Activated CD8-positive, alpha-beta memory T cell treated with anti-CD3 and anti-CD28 coated beads, Interleukin-2, amount 50 U/mL, for 4 hours (primary cell): ENCODE data around the gene DHRS7B.
"Not testable (repeated sequence)": the region's sequence is repeated elsewhere in the genome, so short reads cannot be mapped to it uniquely, and the experiment has no call there.

Source experiments
- DNase-seq: peaks from one replicate; pipeline ENCODE4 v3.0.0-alpha.2; 2020

The DHRS7B gene

GRCh38 chr17:21108651-21109050, 18.1 kb upstream of the DHRS7B start:
- DNase-seq, result no peak

GRCh38 chr17:21113049-21113690, 13.6 kb upstream of the DHRS7B start:
- no peak for DNase-seq

- no peak for DNase-seq
Observed at GRCh38 chr17:21113716-21114115, 13.0 kb upstream of the DHRS7B start.

GRCh38 chr17:21114791-21115190, 12.0 kb upstream of the DHRS7B start:
- not testable (repeated sequence) for DNase-seq

- DNase-seq, result peak; percentile 69
Observed at GRCh38 chr17:21119247-21119918, 7.4 kb upstream of the DHRS7B start.

GRCh38 chr17:21119919-21120249, 6.9 kb upstream of the DHRS7B start:
- DNase-seq, result no peak

- no peak for DNase-seq
Observed at GRCh38 chr17:21124086-21124485, 2.7 kb upstream of the DHRS7B start.

GRCh38 chr17:21124517-21124916, 2.2 kb upstream of the DHRS7B start:
- DNase-seq, result not testable (repeated sequence)

- peak; percentile 62 for DNase-seq
Observed at GRCh38 chr17:21125862-21126261, 902 bp upstream of the DHRS7B start.

- no peak for DNase-seq
Observed at GRCh38 chr17:21127509-21128077, 829 bp downstream of the DHRS7B start.

GRCh38 chr17:21129023-21129681, 2.4 kb downstream of the DHRS7B start:
- DNase-seq, result no peak

- DNase-seq, result no peak
Observed at GRCh38 chr17:21131137-21131536, 4.4 kb downstream of the DHRS7B start.

GRCh38 chr17:21132428-21132827, 5.7 kb downstream of the DHRS7B start:
- no peak for DNase-seq

GRCh38 chr17:21134559-21134958, 7.8 kb downstream of the DHRS7B start:
- no peak for DNase-seq

GRCh38 chr17:21140911-21141310, 14.1 kb downstream of the DHRS7B start:
- DNase-seq, result no peak

- DNase-seq, result no peak
Observed at GRCh38 chr17:21141331-21141730, 14.6 kb downstream of the DHRS7B start.

GRCh38 chr17:21142065-21142464, 15.3 kb downstream of the DHRS7B start:
- DNase-seq, result not testable (repeated sequence)

GRCh38 chr17:21143695-21144094, 16.9 kb downstream of the DHRS7B start:
- no peak for DNase-seq

GRCh38 chr17:21144299-21144698, 17.5 kb downstream of the DHRS7B start:
- DNase-seq, result not testable (repeated sequence)

- no peak for DNase-seq
Observed at GRCh38 chr17:21146362-21147015, 19.7 kb downstream of the DHRS7B start.

- no peak for DNase-seq
Observed at GRCh38 chr17:21149621-21150020, 22.9 kb downstream of the DHRS7B start.

GRCh38 chr17:21152731-21153130, 26.0 kb downstream of the DHRS7B start:
- DNase-seq, result no peak

- no peak for DNase-seq
Observed at GRCh38 chr17:21157586-21158370, 31.0 kb downstream of the DHRS7B start.
